Measurements from ENCODE around the gene TSPAN10. TPM values are rescaled to one million over a fixed set of nuclear protein-coding genes. Genes with fewer than 3 reads are reported as not detected.

The TSPAN10 gene
- total RNA-seq, 2 donors from 2014 or later, result 0.16 to 0.50 TPM

- no peak for ATAC-seq
- intact Hi-C loops (cut with DNase I), result no loop called here
- DNase-seq, result no peak
These were observed 44.7 kb downstream of the TSPAN10 start for GRCh38 chr17:81681672-81682071.

GRCh38 chr17:81682565-81683207 lies 45.7 kb downstream of the TSPAN10 start:
- ATAC-seq, result no peak
- intact Hi-C loops (cut with DNase I), result no loop called here
- no peak for DNase-seq

DNA sequence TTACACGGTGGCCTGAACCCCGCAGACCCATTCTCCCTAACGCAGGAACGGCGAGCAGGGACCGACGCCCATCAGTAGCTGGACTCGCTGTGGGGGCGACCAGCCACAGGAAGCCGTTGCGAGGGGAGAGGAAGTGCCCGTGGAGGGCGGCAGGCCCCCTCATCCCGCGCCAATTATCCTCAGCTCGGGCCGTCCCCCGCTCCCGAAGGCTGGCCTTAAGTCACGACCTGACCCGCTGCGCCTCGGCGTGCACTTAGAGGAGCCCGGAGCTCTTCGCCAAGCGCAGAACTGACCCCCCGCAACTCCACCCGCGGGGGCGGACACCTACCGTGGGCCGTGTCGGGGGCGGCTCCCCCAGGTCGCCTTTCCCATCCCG lies 46.2 kb downstream of the TSPAN10 start:
- DNase-seq, result no peak
- intact Hi-C loops (cut with DNase I), result no loop called here
- peak; percentile 5 to 20 for ATAC-seq

DNA sequence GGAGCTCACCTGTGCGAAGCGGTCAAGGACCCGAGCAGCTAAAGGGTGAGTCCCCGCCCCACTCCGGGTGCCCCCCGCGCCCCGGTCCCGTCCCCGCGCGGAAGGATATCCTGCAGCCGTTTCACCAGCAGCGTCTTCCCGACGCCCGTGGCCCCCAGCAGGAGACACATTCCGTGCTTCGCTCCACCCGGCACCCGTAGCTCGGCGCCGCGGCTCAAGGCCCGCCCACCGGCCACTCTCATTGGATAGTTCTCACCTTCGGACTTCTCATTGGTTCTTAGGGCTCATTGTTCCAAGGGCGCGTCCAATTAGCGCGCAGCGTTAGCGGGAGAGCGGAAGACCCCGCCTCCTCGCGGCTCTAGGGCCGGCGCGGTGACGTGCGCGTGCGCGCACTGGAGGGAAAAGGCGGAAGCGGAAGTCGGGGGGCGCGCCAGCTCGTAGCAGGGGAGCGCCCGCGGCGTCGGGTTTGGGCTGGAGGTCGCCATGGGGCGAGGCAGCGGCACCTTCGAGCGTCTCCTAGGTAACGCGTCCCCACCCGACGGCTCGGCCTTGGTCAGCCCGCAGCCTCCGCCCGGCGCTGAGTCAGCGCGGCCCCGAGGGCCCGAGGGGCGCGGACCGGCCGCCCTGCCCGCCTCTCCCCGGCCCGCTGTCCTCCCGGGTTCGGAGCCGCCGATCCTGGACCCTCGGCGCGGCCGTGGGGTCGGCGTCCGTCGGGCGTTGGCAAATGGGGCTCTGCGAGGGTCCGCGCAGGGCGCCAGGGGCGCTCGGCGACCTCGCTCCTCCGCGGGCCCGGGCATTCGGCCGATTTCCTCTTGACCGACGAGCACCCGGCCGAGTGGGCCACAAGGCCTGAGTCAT lies 46.8 kb downstream of the TSPAN10 start, which contains the start of the genes ARL16 and HGS:
Gene ARL16 (minus strand): TSS at position 214 of the 858 bp plus-strand sequence. CDS start 44 bp downstream, at position 170.
Gene HGS (plus strand): TSS at position 428 of the 858 bp plus-strand sequence. CDS start 56 bp downstream, at position 484.
- intact Hi-C loops (cut with DNase I), result no loop called here
- peak; percentile 98 to 99 for ATAC-seq
- peak; percentile 99 for DNase-seq

GRCh38 chr17:81684442-81684911 lies 47.5 kb downstream of the TSPAN10 start:
- intact Hi-C loops (cut with DNase I), result no loop called here
- DNase-seq, result no peak

DNA sequence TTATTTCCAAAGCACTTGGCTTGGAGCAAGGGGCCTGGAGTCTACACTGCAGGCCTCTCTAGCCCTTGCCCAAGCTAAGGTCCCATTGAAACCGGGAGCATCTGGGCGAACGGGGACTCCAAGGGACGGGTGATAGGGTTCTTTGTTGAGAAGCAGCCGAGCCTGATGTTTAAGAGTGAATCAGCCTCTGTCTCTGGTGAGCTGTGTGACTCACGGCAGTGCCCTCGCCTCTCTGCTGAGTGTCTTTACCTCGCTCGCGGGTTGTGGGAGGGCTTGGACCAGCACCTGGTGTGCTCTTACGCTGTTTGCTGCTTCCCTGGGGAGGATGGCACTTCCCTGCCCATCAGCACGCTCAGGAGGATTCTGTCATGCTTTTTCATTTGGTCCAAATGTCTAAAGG lies 48.1 kb downstream of the TSPAN10 start:
- intact Hi-C loops (cut with DNase I), result no loop called here
- no peak for ATAC-seq
- no peak for DNase-seq

More at GRCh38 chr17:81684442-81684911, 47.5 kb downstream of the TSPAN10 start:
- peak; percentile 2 to 39 for ATAC-seq

DNA sequence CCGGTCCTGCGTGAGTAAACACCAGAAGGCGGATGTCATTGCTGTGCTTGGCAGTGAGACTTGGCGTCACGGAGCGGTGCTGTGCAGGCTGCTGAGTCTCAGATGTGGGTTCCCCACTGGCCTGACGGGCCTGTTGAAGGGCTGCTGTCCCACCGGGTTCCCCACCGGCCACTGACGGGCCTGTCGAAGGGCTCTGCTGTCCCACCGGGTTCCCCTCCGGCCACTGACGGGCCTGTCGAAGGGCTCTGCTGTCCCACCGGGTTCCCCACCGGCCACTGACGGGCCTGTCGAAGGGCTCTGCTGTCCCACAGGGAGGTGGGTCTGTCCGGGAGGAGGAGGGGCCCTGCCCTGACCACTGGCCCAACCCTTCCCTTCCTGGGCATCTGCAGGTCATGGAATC lies 49.6 kb downstream of the TSPAN10 start:
- DNase-seq (no peak), ATAC-seq (no peak)
- intact Hi-C loops (cut with DNase I), result no loop called here

GRCh38 chr17:81687770-81688541 lies 51.0 kb downstream of the TSPAN10 start:
- DNase-seq, result no peak
- intact Hi-C loops (cut with DNase I), result no loop called here

DNA sequence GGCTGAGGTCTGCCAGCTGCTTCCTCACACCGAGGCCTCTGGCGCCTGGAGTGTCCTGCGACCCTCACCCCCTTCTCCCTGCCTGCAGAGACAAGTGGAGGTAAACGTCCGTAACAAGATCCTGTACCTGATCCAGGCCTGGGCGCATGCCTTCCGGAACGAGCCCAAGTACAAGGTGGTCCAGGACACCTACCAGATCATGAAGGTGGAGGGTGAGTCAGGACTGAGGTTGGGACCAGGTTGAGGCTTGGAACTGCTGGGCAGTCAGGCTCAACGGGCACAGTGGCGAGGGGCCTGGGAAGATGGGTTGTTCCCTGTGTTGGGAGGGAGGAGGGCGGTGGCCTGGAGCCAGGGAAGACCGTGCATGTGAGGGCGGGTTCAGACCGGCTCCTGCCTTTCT lies 51.6 kb downstream of the TSPAN10 start:
- ATAC-seq (no peak), DNase-seq (no peak)
- intact Hi-C loops (cut with DNase I), result no loop called here

More at GRCh38 chr17:81687770-81688541, 51.0 kb downstream of the TSPAN10 start:
- ATAC-seq, result no peak

DNA sequence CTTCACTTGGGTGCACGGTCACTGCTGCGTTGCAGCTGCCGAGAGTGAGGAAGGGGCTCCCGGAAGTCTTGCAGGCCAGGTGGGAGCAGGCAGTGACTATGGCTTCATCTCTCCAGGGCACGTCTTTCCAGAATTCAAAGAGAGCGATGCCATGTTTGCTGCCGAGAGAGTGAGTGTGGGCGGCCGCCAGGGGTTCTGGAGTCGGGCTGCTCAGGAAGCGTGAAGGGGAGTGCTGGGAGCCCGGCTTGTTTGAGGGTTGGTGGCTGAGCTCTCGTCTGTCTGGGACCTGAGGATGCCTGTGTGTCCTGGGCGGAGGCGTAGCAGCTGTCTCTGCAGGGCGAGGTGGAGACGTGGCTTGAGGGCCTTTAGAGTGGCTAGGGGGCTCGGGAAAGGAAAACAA lies 53.1 kb downstream of the TSPAN10 start:
- ATAC-seq (no peak), DNase-seq (no peak)
- intact Hi-C loops (cut with DNase I), result no loop called here

DNA sequence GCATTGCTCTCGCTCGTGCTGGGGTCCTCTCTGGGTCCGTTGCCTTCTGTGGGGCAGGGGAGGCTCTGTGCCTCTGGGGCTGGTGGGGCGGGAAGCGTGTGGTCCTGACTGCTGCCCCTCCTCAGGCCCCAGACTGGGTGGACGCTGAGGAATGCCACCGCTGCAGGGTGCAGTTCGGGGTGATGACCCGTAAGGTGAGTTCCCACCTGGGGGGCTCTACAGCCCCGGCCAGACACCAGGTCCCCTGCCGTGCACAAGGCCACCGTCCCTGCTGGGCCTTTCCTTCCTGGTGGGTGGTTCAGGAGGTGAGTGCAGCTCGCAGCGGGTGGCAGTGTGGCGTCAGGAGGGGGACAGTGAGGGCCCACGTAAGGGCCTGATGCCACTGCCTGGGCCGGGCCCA lies 53.6 kb downstream of the TSPAN10 start:
- ATAC-seq (no peak), DNase-seq (no peak)
- intact Hi-C loops (cut with DNase I), result no loop called here

DNA sequence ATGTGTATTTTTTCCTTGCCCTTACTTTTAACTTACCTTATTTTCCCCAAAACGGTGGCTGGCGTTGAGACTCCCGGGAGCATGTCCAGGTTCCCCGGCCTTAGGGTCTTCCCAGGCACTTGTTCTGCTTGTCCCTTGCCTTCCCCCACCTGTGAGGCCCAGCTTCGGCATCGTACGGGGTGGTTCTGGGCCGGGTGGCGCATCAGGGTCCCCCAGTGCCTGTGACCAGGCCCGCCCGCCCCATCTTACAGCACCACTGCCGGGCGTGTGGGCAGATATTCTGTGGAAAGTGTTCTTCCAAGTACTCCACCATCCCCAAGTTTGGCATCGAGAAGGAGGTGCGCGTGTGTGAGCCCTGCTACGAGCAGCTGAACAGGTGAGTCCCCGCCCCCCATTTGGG lies 54.2 kb downstream of the TSPAN10 start:
- DNase-seq, result no peak
- intact Hi-C loops (cut with DNase I), result no loop called here
- no peak for ATAC-seq

DNA sequence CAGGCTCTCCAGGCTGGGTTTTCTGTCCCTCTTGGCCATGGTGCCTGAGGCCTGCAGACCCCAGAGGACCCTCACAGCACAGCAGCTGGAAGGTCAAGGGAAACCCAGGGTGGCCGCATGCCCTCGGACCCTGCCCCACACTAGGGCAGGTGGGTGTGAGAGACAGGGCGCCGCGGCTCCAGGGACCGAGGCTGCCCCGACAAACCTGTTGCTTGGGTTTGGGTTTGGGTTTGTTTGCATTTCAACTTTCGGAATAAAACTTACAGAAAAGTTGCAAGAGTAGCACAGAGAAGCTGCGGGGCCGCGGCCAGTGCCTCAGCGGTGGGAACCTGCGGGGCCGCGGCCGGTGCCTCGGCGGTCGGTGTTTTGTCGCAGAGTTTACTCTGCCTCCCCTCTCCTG lies 54.6 kb downstream of the TSPAN10 start:
- ATAC-seq, result no peak
- no peak for DNase-seq
- intact Hi-C loops (cut with DNase I), result no loop called here

GRCh38 chr17:81693509-81694210 lies 56.7 kb downstream of the TSPAN10 start:
- intact Hi-C loops (cut with DNase I), result no loop called here
- ATAC-seq, result no peak
- no peak for DNase-seq

- ATAC-seq (no peak), DNase-seq (no peak)
- intact Hi-C loops (cut with DNase I), result no loop called here
These were observed 57.8 kb downstream of the TSPAN10 start for GRCh38 chr17:81694810-81695209.

DNA sequence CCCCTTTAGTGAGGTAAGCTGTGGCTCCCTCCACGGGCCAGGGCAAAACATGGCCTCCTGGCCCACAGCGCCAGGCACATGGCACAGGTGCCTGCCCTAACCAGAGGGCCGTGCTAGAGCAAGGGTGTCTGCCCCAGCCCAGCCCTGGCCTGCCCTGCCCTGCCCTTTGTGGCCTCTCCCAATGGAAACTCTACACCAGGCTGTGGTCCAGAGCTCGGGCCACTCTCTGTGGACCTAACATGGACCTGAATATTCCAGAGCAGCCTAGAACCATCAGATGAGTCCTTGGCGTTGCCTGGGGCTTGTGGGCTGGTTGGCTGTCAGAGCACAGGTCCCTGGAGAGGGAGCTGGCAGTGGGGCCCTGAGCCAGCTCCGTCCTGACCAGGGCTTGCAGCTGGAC lies 58.2 kb downstream of the TSPAN10 start:
- ATAC-seq (no peak), DNase-seq (no peak)
- intact Hi-C loops (cut with DNase I), result no loop called here

GRCh38 chr17:81695801-81696200 lies 58.8 kb downstream of the TSPAN10 start:
- intact Hi-C loops (cut with DNase I), result no loop called here
- no peak for DNase-seq
- ATAC-seq, result no peak

GRCh38 chr17:81696218-81696941 lies 59.4 kb downstream of the TSPAN10 start:
- intact Hi-C loops (cut with DNase I), result no loop called here
- DNase-seq (no peak), ATAC-seq (peak in 1 of 2 donors; percentile 55)
